Measurements from ENCODE around the gene ITPRID1.

DNA sequence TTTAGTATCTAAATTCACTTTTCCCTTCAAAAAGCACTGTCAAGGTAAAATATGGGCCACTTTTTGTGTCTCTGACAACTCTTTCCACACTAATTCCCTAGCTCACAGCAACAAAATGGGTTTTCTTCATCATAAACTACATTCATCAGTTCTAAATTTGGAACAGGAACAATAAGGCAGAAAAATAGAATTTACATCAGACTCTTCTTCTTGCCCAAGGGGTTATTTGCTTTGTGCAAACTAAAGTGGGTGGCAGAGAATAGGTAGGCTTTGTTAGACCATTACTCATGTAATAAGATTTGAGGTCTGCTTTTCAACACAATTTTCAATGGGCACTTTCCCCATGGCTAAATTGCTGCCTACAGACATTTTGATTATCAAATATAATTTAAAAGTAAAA lies 155.6 kb downstream of the ITPRID1 start:
- TF ChIP-seq, protein P1, sequence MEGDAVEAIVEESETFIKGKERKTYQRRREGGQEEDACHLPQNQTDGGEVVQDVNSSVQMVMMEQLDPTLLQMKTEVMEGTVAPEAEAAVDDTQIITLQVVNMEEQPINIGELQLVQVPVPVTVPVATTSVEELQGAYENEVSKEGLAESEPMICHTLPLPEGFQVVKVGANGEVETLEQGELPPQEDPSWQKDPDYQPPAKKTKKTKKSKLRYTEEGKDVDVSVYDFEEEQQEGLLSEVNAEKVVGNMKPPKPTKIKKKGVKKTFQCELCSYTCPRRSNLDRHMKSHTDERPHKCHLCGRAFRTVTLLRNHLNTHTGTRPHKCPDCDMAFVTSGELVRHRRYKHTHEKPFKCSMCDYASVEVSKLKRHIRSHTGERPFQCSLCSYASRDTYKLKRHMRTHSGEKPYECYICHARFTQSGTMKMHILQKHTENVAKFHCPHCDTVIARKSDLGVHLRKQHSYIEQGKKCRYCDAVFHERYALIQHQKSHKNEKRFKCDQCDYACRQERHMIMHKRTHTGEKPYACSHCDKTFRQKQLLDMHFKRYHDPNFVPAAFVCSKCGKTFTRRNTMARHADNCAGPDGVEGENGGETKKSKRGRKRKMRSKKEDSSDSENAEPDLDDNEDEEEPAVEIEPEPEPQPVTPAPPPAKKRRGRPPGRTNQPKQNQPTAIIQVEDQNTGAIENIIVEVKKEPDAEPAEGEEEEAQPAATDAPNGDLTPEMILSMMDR (IDR thresholded peaks at IDR 0.05; ENCODE audit: insufficient read depth, low read length, poor library complexity, severe bottlenecking), result no peak
- TF ChIP-seq EZH2phosphoT487 (conservative IDR thresholded peaks at IDR 0.05; ENCODE audit: low read length), result no peak
